ENCODE data around the gene RMI2.
"Not testable (repeated sequence)": the region's sequence is repeated elsewhere in the genome, so short reads cannot be mapped to it uniquely, and the experiment has no call there.

RMI2 gene

DNA sequence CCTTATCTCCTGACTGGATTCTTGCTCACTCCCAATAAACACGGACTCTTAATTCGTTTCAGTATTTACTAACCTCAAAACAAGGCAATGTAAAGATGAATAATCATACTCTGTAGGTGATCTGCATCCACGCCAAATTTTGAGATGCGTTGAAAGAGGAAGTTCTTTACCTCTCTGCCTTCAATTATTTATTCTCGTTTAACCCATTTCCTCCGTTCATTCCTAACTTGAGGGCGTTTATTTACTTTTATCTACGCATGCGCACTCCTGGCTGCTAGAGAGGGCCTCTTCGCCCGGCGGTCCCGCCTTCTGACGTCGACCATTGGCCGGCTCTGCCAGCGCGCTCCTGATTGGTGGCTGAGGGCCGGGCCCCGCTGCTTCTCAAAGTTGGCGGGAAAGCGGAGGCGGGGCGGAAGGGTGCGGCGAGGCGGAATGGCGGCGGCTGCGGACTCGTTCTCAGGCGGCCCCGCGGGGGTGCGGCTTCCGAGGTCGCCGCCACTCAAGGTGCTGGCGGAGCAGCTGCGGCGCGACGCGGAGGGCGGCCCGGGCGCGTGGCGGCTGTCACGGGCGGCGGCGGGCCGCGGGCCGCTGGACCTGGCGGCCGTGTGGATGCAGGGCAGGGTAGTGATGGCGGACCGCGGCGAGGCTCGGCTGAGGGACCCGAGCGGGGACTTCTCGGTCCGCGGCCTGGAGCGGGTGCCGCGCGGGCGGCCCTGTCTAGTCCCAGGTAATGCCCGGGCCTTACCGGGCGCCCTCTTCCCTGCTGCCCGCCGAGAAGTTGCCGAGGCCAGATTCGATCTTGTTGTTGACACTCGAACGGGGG lies at the start of gene RMI2:
RMI2 (plus strand) TSS at position 420 of the 823 bp plus-strand sequence; CDS start at position 433, 13 bp downstream.
- DNase-seq (ENCODE audit: low read depth, low spot score), result peak; percentile 95

DNA sequence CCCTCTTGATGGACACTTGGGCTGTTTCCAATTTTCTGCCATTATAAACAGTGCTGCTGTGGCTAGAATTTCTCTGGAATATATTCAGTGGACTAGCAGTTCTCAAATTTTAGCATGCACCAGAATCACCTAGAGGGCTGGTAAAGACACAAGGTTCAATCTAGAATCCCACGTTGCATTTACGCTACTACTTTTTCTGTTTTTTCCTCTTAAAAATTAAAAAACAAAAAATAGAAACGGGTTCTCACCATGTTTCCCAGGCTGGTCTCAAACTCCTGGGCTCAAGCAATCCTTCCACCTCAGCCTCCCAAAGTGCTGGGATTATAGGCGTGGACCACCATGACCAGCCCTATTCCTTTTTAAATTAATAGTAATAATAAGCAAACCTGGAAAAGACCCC lies 49.6 kb upstream of the RMI2 start:
- DNase-seq (ENCODE audit: low read depth, low spot score), result no peak

- DNase-seq (ENCODE audit: low read depth, low spot score), result no peak
Observed at GRCh38 chr16:11296351-11296705, 48.9 kb upstream of the RMI2 start.

- no peak for DNase-seq (ENCODE audit: low read depth, low spot score)
Observed at GRCh38 chr16:11296706-11297491, 48.4 kb upstream of the RMI2 start.

DNA sequence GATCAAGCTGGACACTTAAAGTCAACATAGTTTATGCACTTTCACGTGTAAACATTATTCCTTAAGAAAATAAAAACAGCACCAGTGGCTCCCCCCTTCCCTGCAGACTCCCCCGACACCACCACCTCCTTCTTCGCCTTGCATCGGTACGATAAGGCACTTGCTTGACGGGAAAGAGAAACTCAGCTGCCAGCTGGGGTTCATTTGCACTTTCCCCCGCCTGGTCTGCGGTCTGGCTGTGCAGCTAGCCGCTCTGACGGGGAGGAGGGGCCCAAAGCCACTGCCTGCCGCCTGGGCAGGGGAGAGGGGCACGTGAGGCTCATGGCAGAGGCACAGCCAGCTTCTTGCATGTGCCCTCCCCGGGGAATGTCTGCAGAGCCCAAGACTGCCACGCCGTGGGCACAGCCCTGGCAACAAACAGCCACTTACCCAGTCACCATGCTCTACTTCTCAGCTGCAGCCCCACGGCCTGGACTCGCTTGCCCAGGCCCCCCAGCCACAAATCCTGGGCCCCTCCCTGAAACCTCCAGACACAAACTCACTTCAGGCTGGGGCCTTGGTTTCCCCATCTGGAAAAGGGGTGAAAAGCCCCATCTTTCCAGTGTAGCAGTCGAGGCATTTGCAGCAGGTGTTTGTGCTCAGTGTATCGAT lies 47.6 kb upstream of the RMI2 start:
- DNase-seq (ENCODE audit: low read depth, low spot score), result peak; percentile 57

- no peak for DNase-seq (ENCODE audit: low read depth, low spot score)
Observed at GRCh38 chr16:11298143-11298900, 46.9 kb upstream of the RMI2 start.

GRCh38 chr16:11298950-11299547 lies 46.2 kb upstream of the RMI2 start:
- DNase-seq (ENCODE audit: low read depth, low spot score), result not testable (repeated sequence)

GRCh38 chr16:11299865-11300559 lies 45.2 kb upstream of the RMI2 start:
- DNase-seq (ENCODE audit: low read depth, low spot score), result no peak

GRCh38 chr16:11300560-11300892 lies 44.7 kb upstream of the RMI2 start:
- DNase-seq (ENCODE audit: low read depth, low spot score), result no peak

DNA sequence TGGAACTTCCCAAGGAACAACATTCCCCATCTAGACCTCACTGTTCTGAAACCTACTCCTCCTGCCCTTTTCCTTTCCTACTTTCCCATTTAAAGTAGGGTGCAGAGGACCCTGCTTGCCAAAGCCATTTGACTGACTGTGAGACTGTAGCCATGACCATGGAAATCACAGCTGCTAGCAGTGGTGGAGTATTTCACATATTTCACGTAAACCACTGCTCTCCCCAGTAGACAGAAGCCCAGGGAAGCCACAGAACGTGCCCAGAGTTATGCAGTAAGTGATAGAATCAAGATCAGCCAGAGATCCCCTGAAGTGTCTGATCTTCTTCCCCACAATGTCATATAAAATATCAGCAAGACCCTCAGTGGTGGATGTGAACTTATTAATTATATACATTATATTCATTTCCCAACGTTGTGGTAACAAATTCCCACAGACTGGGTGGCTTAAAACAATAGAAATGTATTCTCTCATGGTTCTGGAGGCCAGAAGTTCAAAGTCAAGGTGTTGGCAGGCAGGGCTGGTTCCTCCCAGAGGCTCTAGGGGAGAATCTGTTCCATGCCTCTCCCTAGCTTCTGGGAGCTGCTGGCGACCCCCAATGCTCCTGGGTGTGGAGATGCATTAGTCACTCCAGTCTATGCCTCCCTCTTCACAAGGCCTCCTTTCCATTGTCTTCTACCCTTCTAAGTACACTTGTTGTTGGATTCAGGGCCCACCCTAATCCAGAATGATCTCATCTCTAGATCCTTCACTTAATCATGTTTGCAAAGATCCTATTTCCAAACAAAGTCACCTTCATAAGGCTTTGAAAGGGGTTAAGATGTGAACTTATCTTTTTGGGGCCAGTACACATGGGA lies 43.4 kb upstream of the RMI2 start:
- DNase-seq (ENCODE audit: low read depth, low spot score), result no peak

DNA sequence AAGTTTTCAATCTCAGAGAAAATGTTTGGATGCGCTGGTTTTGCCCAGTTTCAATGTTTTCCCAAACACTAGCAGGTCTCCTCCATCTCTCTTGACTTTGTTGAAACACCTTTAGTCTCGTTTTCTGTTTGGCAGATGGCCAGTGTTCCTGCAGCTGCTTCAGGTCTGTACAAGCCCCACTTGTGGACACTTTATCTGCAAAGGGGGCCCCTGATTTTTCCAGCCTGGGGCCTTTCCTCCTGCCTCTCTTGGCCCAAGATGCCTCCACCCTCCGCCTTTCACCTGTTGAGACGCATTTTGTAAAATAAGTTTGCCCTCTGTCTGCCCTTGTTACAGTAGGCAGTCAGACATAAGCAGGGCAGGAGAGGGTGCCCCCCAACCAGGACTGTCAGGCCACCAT lies 42.3 kb upstream of the RMI2 start:
- DNase-seq (ENCODE audit: low read depth, low spot score), result no peak

DNA sequence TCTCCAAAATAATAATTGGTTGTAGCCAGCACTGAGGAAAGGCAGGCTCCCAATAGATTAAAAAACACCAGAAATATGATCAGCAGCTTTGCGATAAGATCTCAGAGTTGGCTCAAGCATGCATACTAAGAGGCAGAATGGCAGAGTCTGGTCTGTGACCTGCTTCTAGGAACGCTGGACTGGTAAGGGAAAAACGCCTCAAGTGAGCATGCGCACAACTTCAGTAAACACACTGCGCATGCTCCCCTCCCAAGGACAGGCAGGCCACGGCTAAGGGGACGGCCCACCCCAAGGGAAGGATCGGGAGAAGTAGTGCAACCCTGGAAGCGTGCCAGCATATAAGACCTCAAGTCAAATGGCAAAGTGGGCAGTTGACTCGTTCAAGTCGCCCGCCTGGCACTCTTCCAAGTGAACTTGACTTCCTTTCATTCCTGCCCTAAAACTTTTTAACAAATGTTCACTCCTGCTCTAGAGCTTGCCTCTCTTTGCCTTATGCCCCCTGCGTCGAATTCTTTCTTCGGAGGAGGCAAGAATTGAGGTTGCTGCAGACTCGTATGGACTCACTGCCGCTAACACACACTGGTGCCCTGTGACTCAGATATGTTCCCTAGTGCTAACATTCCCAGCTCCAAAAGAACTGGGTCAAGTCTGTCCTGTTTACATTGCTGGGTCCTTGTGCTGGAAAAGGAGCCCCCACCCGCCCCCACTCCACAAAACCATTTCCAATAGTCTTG lies 41.7 kb upstream of the RMI2 start:
- DNase-seq (ENCODE audit: low read depth, low spot score), result no peak

DNA sequence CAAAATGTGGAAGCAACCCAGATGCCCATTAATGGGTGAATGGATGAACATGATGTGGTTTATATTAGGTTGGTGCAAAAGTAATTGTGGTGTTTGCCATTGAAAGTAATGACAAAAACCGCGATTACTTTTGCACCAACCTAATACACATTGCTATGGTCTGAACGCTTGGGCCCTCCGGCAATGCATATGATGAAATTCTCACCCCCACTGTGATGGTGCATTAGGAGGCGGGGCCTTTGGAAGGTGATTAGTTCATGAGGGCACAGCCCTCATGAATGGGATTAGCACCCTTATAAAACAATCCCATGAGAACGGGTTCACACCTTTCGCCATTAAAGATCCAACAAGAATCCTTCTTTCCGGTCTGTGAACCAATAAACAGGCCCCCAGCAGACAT lies 38.9 kb upstream of the RMI2 start:
- DNase-seq (ENCODE audit: low read depth, low spot score), result no peak

GRCh38 chr16:11306997-11307638 lies 38.1 kb upstream of the RMI2 start:
- no peak for DNase-seq (ENCODE audit: low read depth, low spot score)

DNA sequence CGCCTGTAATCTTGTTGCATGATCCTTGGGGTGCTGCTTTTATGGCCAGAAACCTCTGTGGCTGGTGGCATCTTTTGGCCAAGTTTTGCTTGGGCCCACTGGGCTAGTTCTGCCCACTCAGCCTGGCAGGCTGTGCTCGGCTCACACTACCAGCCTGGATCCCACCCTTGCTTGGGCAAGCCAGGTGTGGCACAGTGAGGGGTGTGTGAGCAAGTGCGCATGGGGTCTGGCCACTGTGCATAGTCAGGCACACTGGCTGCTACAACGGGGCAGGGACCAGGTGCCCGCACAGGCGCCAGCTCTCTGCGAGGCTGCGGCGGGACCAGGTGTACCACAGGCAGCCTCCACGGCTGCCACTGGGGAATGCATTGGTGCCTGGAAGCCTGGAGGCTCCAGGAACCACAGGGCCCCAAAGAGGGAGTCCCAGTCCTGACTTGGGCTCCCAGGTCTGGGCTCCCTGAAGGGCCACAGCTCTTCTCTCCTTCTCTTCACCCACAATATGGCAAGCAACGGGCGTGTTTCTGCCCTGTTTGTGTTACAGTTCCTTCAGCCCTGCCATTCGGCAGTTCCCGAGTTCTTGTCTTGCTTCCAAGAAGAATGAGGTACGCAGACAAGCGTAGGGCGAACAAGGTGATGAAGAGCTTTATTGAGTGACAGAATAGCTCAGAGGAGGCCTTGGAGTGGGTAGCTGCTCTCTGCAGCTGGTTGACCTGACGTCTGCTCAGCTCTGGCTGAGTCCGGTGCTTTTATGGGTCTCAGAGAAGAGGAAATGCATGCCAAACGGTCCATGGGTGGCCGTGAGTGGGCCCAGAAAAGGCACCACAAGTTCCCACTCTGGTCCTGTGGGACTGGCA lies 37.4 kb upstream of the RMI2 start:
- DNase-seq (ENCODE audit: low read depth, low spot score), result no peak

- no peak for DNase-seq (ENCODE audit: low read depth, low spot score)
Observed at GRCh38 chr16:11308493-11309283, 36.6 kb upstream of the RMI2 start.

All from activated naive CD8-positive, alpha-beta T cell treated with anti-CD3 and anti-CD28 coated beads, Interleukin-2, amount 50 U/mL, for 16 hours (primary cell).